A549 (cell line): ENCODE results near the gene ATAD5. TPM values are rescaled to one million over a fixed set of nuclear protein-coding genes. Genes with fewer than 3 reads are reported as not detected.

Experiments
- ATAC-seq, 2 experiments: fragments of 200-7000 bp in 1 of 2; fragments of >200 bp in 1 of 2; cut with Nextera tagmentation in 1 of 2; cut with Tn5 transposase in 1 of 2; 3 replicates each; pipeline versions ENCODE4 v1.8.0 to v1.9.1; 2018 to 2020; ENCODE audit warnings: mild to moderate bottlenecking in 1 of 2, moderate library complexity in 1 of 2
- CTCF ChIA-PET: fragments of 300-600 bp; sonication (Branson Sonifier 250); formaldehyde crosslinking; extraction: SDS; loops from one replicate; lab custom pipeline; 2021; ENCODE audit warnings: antibody characterized with exemption, inconsistent platforms; lab: Yijun Ruan, JAX
- POLR2A ChIA-PET: fragments of 350-600 bp; formaldehyde crosslinking; extraction: SDS; loops from one replicate; lab custom pipeline; 2021; ENCODE audit warnings: antibody characterized with exemption, inconsistent platforms; lab: Yijun Ruan, JAX
- DNase-seq, 2 experiments: peaks; one replicate each; pipeline versions ENCODE4 v3.0.0 to v3.0.0-alpha.2; 2011 to 2016; ENCODE audit warnings: low read depth in 1 of 2, low spot score in 1 of 2
- FAIRE-seq: peaks from 2 replicates; lab custom pipeline; 2011; peaks lifted over from hg19 to GRCh38; lab: Jason Lieb, UNC
- H3K27ac ChIP-seq, 2 experiments: fragments of >200 bp; sonication (Bioruptor Twin); formaldehyde crosslinking; 3 replicates each; pipeline ENCODE4 v1.5.1; 2016 to 2017
- H3K4me1 ChIP-seq: fragments of >200 bp; sonication (Bioruptor Twin); formaldehyde crosslinking; 3 replicates; pipeline ENCODE4 v1.6.1; 2016
- H3K4me2 ChIP-seq: fragments of >200 bp; sonication (Bioruptor Twin); formaldehyde crosslinking; 3 replicates; pipeline ENCODE4 v1.6.1; 2016
- H3K4me3 ChIP-seq: fragments of >200 bp; sonication (Bioruptor Twin); formaldehyde crosslinking; 3 replicates; pipeline ENCODE4 v1.5.1; 2016
- H3K9me3 ChIP-seq: fragments of >200 bp; sonication (Bioruptor Twin); formaldehyde crosslinking; 3 replicates; pipeline ENCODE4 v1.6.1; 2016
- EP300 ChIP-seq, 2 experiments: fragments of >200 bp; sonication (Bioruptor Twin); formaldehyde crosslinking; IDR thresholded peaks; 2 replicates in 1 of 2; 3 replicates in 1 of 2; pipeline ENCODE4 v1.6.1; 2016 to 2017
- ESRRA ChIP-seq: fragments of 150-350 bp; IDR thresholded peaks from 2 replicates; pipeline ENCODE4 v1.6.1; 2014; ENCODE audit warnings: mild to moderate bottlenecking, low read length, borderline replicate concordance
- FOSB ChIP-seq: fragments of 250-450 bp; sonication (Bioruptor Pico); IDR thresholded peaks from 2 replicates; pipeline ENCODE4 v1.5.0; 2020; ENCODE audit warnings: mild to moderate bottlenecking, moderate library complexity
- MAX ChIP-seq: IDR thresholded peaks from 2 replicates; pipeline ENCODE4 v1.6.1; 2012
- NFE2L2 ChIP-seq: fragments of 150-350 bp; conservative IDR thresholded peaks from 2 replicates; pipeline ENCODE4 v1.6.1; 2014; ENCODE audit warnings: low read length
- NR3C1 ChIP-seq: fragments of >200 bp; sonication (Bioruptor Twin); formaldehyde crosslinking; IDR thresholded peaks from 3 replicates; pipeline ENCODE4 v1.6.1; 2017
- PBX3 ChIP-seq: IDR thresholded peaks from 2 replicates; pipeline ENCODE4 v1.6.1; 2012
- POLR2A ChIP-seq: IDR thresholded peaks from 2 replicates; pipeline ENCODE4 v1.6.1; 2012; ENCODE audit warnings: mild to moderate bottlenecking, low read length
- RARB ChIP-seq: fragments of 250-450 bp; sonication (Bioruptor Pico); IDR thresholded peaks from 2 replicates; pipeline ENCODE4 v1.8.0; 2021; ENCODE audit warnings: mild to moderate bottlenecking, moderate library complexity
- SMC3 ChIP-seq: fragments of >200 bp; sonication (Bioruptor Twin); formaldehyde crosslinking; IDR thresholded peaks from 3 replicates; pipeline ENCODE4 v1.6.1; 2018; ENCODE audit warnings: inconsistent platforms
- ZSCAN20 ChIP-seq: fragments of 250-450 bp; sonication (Bioruptor Pico); IDR thresholded peaks from 2 replicates; pipeline ENCODE4 v1.8.0; 2022; ENCODE audit warnings: mild to moderate bottlenecking, moderate library complexity
- WGBS: methylation state at CpG from one replicate; pipeline ENCODE4 v1.1.6; 2017; ENCODE audit errors: missing lambda C conversion rate; 5-methylcytosine and 5-hydroxymethylcytosine counted together
- polyA plus RNA-seq, 4 experiments: library from polyadenylated mRNA; depleted of rRNA in 3 of 4; stranded (reverse); fragments of >200 nt; fragmentation: RNase III in 1 of 4; extraction: RNeasy Plus Mini Kit Qiagen cat#74134 plus additional on column Dnase treatment in 1 of 4; gene quantifications; 2 replicates in 3 of 4; 3 replicates in 1 of 4; pipeline ENCODE4 v1.2.3, GENCODE V29; 2011 to 2017
- TF ChIP-seq, protein P1 (sequence below): fragments of 200-600 bp; sonication (generic); IDR thresholded peaks from 2 replicates; pipeline ENCODE4 v1.6.1; 2016; ENCODE audit warnings: antibody characterized with exemption, mild to moderate bottlenecking, moderate library complexity
- TF ChIP-seq, protein P2 (sequence below): fragments of 450-650 bp; IDR thresholded peaks from 2 replicates; pipeline ENCODE4 v1.6.1; 2014; ENCODE audit warnings: antibody characterized with exemption

Gene ATAD5
- polyA plus RNA-seq, 2 of the 4 experiments (the other 2 are of a cell fraction), result 4.5 to 9.5 TPM

GRCh38 chr17:30782206-30782605 lies 49.6 kb upstream of the ATAD5 start:
- WGBS, result 87% methylated on average over 2 of the region's 2 CpGs
- ATAC-seq (no peak), FAIRE-seq (no peak)
- Histone ChIP-seq H3K4me2 (no peak overlapping the region), H3K4me1 (0 out of 3 replicates have a peak, but pooled peaks cover under 1% of the 10 kb centered on the region), H3K9me3 (no peaks in the 10 kb centered on the region), H3K27ac (no peak overlapping the region)
- CTCF ChIA-PET, result no interaction called here
- POLR2A ChIA-PET, result no interaction called here
- TF ChIP-seq, protein P1, sequence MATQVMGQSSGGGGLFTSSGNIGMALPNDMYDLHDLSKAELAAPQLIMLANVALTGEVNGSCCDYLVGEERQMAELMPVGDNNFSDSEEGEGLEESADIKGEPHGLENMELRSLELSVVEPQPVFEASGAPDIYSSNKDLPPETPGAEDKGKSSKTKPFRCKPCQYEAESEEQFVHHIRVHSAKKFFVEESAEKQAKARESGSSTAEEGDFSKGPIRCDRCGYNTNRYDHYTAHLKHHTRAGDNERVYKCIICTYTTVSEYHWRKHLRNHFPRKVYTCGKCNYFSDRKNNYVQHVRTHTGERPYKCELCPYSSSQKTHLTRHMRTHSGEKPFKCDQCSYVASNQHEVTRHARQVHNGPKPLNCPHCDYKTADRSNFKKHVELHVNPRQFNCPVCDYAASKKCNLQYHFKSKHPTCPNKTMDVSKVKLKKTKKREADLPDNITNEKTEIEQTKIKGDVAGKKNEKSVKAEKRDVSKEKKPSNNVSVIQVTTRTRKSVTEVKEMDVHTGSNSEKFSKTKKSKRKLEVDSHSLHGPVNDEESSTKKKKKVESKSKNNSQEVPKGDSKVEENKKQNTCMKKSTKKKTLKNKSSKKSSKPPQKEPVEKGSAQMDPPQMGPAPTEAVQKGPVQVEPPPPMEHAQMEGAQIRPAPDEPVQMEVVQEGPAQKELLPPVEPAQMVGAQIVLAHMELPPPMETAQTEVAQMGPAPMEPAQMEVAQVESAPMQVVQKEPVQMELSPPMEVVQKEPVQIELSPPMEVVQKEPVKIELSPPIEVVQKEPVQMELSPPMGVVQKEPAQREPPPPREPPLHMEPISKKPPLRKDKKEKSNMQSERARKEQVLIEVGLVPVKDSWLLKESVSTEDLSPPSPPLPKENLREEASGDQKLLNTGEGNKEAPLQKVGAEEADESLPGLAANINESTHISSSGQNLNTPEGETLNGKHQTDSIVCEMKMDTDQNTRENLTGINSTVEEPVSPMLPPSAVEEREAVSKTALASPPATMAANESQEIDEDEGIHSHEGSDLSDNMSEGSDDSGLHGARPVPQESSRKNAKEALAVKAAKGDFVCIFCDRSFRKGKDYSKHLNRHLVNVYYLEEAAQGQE, result peak; percentile 34; the same call in 1 of the 2 replicates
- TF ChIP-seq EP300 (IDR thresholded peaks at IDR 0.05), result no peak
- TF ChIP-seq, all 56 proteins: peak for 1
- no peak overlapping the region for H3K4me3 ChIP-seq
- DNase-seq, result no peak

DNA sequence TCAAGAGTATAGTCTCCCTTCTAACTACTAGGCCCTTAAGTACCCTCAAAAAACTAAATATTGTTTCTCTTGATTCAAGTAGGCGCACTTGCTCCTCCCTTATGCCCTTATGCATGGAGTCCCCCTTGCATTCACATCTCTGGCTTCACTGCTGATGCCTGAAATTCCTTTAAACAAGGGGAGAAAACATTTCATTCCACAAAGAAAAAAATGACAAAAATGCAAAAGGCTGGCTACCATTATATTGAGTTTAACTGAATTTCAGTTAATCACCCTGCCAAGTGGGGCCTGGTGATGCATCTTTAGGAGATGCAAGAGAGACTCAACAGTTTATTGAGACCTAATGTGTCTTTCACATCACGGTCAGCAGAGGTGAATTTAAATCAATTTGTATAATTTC lies 42.8 kb upstream of the ATAD5 start:
- no peak for DNase-seq
- Histone ChIP-seq H3K4me3 (no peak overlapping the region), H3K4me2 (no peak overlapping the region), H3K9me3 (no peaks in the 10 kb centered on the region), H3K4me1 (peaks cover 19% of the 10 kb centered on the region; the same call in 2 of the 3 replicates), H3K27ac (no peak overlapping the region)
- CTCF ChIA-PET, result interaction anchor here (2.3 kb wide), 1 partner anchor 35 kb away, joined by 10 read pairs; the partner anchor contains the start of gene CRLF3
- 94% methylated on average over 2 of the region's 2 CpGs for WGBS
- FAIRE-seq, result no peak
- ATAC-seq, result no peak
- POLR2A ChIA-PET, result no interaction called here
- TF ChIP-seq NR3C1 (no peak), ZSCAN20 (no peak), SMC3 (no peak), POLR2A (no peak), RARB (CRISPR knock-in tag) (no peak)
- TF ChIP-seq, protein P2, sequence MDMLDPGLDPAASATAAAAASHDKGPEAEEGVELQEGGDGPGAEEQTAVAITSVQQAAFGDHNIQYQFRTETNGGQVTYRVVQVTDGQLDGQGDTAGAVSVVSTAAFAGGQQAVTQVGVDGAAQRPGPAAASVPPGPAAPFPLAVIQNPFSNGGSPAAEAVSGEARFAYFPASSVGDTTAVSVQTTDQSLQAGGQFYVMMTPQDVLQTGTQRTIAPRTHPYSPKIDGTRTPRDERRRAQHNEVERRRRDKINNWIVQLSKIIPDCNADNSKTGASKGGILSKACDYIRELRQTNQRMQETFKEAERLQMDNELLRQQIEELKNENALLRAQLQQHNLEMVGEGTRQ, result no peak

DNA sequence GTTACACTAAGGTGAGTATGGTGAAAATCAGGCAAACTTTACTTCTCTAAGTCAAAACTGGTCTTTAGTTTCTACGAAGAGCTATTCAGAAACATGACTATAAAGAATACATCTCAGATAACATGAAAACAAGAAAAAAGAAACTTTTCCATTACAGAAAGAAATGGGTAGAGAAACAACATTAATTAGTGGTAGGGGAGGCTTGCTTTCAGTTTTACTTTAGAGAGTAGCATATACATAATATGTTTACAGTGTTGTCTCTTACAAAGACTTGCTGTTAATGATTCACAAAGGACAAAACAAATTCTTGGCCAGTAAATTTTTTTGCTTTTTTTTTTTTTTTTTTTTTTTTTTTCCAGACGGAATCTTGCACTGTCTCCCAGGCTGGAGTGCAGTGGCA lies 41.5 kb upstream of the ATAD5 start:
- Histone ChIP-seq H3K9me3 (no peaks in the 10 kb centered on the region), H3K4me2 (no peak overlapping the region; the same call in 2 of the 3 replicates), H3K4me1 (peaks cover 19% of the 10 kb centered on the region; the same call in 2 of the 3 replicates), H3K4me3 (no peak overlapping the region), H3K27ac (no peak overlapping the region)
- FAIRE-seq (no peak), ATAC-seq (peak in 1 of 2 experiments; percentile 6; a peak in 2 of 6 replicates), DNase-seq (no peak)
- ChIA-PET POLR2A (no interaction called here), CTCF (interaction anchor here (0.7 to 2.3 kb wide), 5 partner anchors 10 to 34 kb away, joined by 3 to 10 read pairs (median 4); partner anchors contain the start of gene CRLF3)
- no peak for TF ChIP-seq NFE2L2
- TF ChIP-seq FOSB (CRISPR knock-in tag), result 0 out of 2 replicates have a peak, but pooled peaks have one; percentile 34
- 64% methylated on average over 2 of the region's 2 CpGs for WGBS

GRCh38 chr17:30793282-30793977 lies 38.3 kb upstream of the ATAD5 start:
- H3K4me1 ChIP-seq, result peaks cover 16% of the 10 kb centered on the region; the same call in 2 of the 3 replicates
- no peak for ATAC-seq
- no peaks in the 10 kb centered on the region for H3K9me3 ChIP-seq
- ChIA-PET CTCF (interaction anchor here (0.6 kb wide), 1 partner anchor 13 kb away, joined by 3 read pairs; no protein-coding TSS in a partner anchor), POLR2A (no interaction called here)
- H3K4me3 ChIP-seq, result no peak overlapping the region
- H3K4me2 ChIP-seq, result no peak overlapping the region
- no peak for FAIRE-seq
- DNase-seq, result no peak
- H3K27ac ChIP-seq, result no peak overlapping the region
- WGBS, result 93% methylated on average over 9 of the region's 9 CpGs
- no peak for TF ChIP-seq ESRRA
- TF ChIP-seq PBX3, result no peak
- TF ChIP-seq MAX, result no peak
